ENCODE results near the gene ATOX1. TPM values are rescaled to one million over a fixed set of nuclear protein-coding genes. Genes with fewer than 3 reads are reported as not detected.

The ATOX1 gene
- total RNA-seq, 1 donor: 52.8 TPM

DNA sequence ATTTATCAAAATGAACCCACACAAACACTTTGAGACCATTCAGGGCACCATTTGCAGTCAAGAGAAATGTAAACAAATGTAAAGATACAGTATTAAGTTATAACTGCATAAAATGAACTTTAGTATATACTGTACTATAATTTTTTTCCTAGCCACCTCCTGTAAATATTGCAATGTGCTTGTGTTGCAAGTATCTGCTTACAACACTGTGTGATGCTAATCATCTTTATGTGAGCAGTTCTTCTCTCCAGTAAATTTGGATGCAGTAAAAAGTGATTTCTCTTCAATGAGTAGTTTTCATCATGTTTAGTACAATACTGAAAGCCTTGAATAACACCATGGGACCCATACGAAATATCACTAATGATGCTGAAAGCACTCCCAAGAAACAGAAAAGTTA, 22.8 kb upstream of the ATOX1 start:
- peaks cover 100% of the 10 kb centered on the region for H3K79me2 ChIP-seq (ENCODE audit: insufficient read depth, low read length)
- H3K4me3 ChIP-seq (ENCODE audit: insufficient read depth, low read length): no peak overlapping the region
- no peak overlapping the region for H2AFZ ChIP-seq (ENCODE audit: low read length)
- H3K9me3 ChIP-seq (ENCODE audit: low read depth, low read length): no peaks in the 10 kb centered on the region
- H4K20me1 ChIP-seq (ENCODE audit: insufficient read depth, low read length): peaks cover 89% of the 10 kb centered on the region
- H3K4me1 ChIP-seq (ENCODE audit: insufficient read depth, low read length): peaks cover 15% of the 10 kb centered on the region
- H3K27me3 ChIP-seq (ENCODE audit: insufficient read depth, low read length): no peaks in the 10 kb centered on the region
- H3K36me3 ChIP-seq (ENCODE audit: insufficient read depth, low read length): peaks cover 16% of the 10 kb centered on the region
- H3K27ac ChIP-seq (ENCODE audit: low read depth, low read length): no peak overlapping the region
- no peak overlapping the region for H3K4me2 ChIP-seq (ENCODE audit: insufficient read depth, low read length)
- TF ChIP-seq, protein P1, sequence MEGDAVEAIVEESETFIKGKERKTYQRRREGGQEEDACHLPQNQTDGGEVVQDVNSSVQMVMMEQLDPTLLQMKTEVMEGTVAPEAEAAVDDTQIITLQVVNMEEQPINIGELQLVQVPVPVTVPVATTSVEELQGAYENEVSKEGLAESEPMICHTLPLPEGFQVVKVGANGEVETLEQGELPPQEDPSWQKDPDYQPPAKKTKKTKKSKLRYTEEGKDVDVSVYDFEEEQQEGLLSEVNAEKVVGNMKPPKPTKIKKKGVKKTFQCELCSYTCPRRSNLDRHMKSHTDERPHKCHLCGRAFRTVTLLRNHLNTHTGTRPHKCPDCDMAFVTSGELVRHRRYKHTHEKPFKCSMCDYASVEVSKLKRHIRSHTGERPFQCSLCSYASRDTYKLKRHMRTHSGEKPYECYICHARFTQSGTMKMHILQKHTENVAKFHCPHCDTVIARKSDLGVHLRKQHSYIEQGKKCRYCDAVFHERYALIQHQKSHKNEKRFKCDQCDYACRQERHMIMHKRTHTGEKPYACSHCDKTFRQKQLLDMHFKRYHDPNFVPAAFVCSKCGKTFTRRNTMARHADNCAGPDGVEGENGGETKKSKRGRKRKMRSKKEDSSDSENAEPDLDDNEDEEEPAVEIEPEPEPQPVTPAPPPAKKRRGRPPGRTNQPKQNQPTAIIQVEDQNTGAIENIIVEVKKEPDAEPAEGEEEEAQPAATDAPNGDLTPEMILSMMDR (IDR thresholded peaks at IDR 0.05; ENCODE audit: extremely low read depth, low read depth, low read length): no peak
- DNase-seq (ENCODE audit: insufficient read length, low spot score, missing footprints): no peak

DNA sequence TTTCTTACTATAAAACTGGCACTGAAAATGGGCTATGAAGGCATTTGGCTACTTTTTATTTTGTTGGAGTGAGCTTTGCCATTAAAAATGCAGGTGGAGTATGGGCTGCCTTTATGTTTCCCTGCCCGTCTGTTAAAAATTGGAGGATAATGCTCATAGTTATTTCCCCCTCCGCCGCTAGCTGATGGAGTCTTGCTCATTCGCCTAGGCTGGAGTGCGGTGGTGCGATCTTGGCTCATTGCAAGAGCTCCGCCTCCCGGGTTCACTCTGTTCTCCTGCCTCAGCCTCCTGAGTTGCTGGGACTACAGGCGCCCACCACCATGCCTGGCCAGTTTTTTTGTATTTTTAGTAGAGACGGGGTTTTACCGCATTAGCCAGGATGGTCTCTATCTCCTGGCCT, 21.9 kb upstream of the ATOX1 start:
- Histone ChIP-seq H3K4me1 (ENCODE audit: insufficient read depth, low read length) (peaks cover 16% of the 10 kb centered on the region), H3K79me2 (ENCODE audit: insufficient read depth, low read length) (peaks cover 100% of the 10 kb centered on the region), H3K4me2 (ENCODE audit: insufficient read depth, low read length) (no peak overlapping the region), H2AFZ (ENCODE audit: low read length) (no peak overlapping the region), H3K36me3 (ENCODE audit: insufficient read depth, low read length) (peaks cover 15% of the 10 kb centered on the region), H3K4me3 (ENCODE audit: insufficient read depth, low read length) (no peak overlapping the region), H3K27me3 (ENCODE audit: insufficient read depth, low read length) (no peaks in the 10 kb centered on the region), H3K27ac (ENCODE audit: low read depth, low read length) (no peak overlapping the region), H3K9me3 (ENCODE audit: low read depth, low read length) (no peaks in the 10 kb centered on the region), H4K20me1 (ENCODE audit: insufficient read depth, low read length) (peaks cover 89% of the 10 kb centered on the region)
- DNase-seq (ENCODE audit: insufficient read length, low spot score, missing footprints): no peak
- TF ChIP-seq, protein P1 (IDR thresholded peaks at IDR 0.05; ENCODE audit: extremely low read depth, low read depth, low read length): no peak

DNA sequence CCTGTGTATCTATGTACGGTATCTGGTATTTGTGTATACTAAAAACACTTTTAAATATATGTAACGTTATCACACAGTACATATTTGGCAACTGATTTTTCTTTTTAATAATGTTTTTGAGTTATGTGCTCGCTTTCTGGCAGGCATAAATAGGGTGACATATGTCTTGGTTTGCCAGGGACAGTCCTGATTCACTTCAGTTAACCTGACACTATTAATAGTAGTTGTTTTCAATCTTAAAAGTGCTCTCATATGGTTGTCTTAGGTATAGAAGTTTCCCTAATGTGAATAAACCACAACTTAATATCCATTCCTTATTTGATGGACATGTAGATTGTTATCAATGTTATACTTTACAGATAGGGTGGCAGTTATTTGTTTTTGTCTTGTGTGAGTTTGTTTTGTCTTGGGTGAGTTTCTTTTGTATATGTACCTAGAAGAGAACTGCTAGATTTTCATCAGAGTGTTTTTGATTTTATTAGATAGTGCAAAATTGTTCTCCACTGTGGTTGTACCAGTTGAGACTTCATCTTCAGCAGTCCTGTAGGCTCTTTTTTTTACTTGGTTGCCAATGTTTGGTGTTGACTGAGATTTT, 21.2 kb upstream of the ATOX1 start:
- TF ChIP-seq, protein P1 (IDR thresholded peaks at IDR 0.05; ENCODE audit: extremely low read depth, low read depth, low read length): no peak
- peaks cover 24% of the 10 kb centered on the region for H3K4me1 ChIP-seq (ENCODE audit: insufficient read depth, low read length)
- peaks cover 90% of the 10 kb centered on the region for H4K20me1 ChIP-seq (ENCODE audit: insufficient read depth, low read length)
- peaks cover 15% of the 10 kb centered on the region for H3K36me3 ChIP-seq (ENCODE audit: insufficient read depth, low read length)
- H3K4me3 ChIP-seq (ENCODE audit: insufficient read depth, low read length): no peak overlapping the region
- H3K27ac ChIP-seq (ENCODE audit: low read depth, low read length): no peak overlapping the region
- H2AFZ ChIP-seq (ENCODE audit: low read length): no peak overlapping the region
- no peaks in the 10 kb centered on the region for H3K9me3 ChIP-seq (ENCODE audit: low read depth, low read length)
- H3K27me3 ChIP-seq (ENCODE audit: insufficient read depth, low read length): no peaks in the 10 kb centered on the region
- no peak overlapping the region for H3K4me2 ChIP-seq (ENCODE audit: insufficient read depth, low read length)
- no peak for DNase-seq (ENCODE audit: insufficient read length, low spot score, missing footprints)
- H3K79me2 ChIP-seq (ENCODE audit: insufficient read depth, low read length): peaks cover 100% of the 10 kb centered on the region

DNA sequence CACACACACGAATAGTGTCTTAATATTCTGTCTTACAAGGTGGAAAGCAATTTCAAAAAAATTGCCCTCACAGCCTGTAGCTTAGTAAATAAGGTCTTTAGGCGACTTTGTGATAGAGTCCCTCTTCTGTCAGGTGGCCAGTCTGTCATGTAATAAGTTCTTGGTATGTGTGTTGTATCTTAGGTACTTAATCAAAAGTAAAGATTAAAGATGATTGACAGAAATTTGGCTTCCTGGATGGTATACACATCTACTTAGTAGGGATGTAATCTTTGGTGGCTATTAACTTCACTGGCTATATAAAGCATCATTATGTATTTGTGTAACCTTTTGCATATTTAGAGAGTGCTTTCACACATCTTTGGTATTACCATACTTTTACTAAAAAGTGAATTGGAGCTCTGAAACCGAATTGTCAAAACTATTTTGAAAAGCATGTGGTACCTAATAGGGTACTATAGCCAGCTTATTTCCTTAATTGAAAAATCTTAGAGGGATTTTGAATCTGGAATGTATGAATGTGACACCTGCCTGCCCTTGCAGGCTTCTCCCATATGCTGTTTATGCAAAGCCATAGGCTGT, 16.7 kb upstream of the ATOX1 start:
- TF ChIP-seq, protein P1 (IDR thresholded peaks at IDR 0.05; ENCODE audit: extremely low read depth, low read depth, low read length): no peak
- H4K20me1 ChIP-seq (ENCODE audit: insufficient read depth, low read length): peaks cover 72% of the 10 kb centered on the region
- H3K4me3 ChIP-seq (ENCODE audit: insufficient read depth, low read length): no peak overlapping the region
- peaks cover 83% of the 10 kb centered on the region for H3K79me2 ChIP-seq (ENCODE audit: insufficient read depth, low read length)
- H2AFZ ChIP-seq (ENCODE audit: low read length): no peak overlapping the region
- no peaks in the 10 kb centered on the region for H3K9me3 ChIP-seq (ENCODE audit: low read depth, low read length)
- H3K4me1 ChIP-seq (ENCODE audit: insufficient read depth, low read length): peaks cover 33% of the 10 kb centered on the region
- no peak for DNase-seq (ENCODE audit: insufficient read length, low spot score, missing footprints)
- peak overlapping the region; percentile 93 for H3K4me2 ChIP-seq (ENCODE audit: insufficient read depth, low read length)
- no peak overlapping the region for H3K27ac ChIP-seq (ENCODE audit: low read depth, low read length)
- peaks cover 15% of the 10 kb centered on the region for H3K36me3 ChIP-seq (ENCODE audit: insufficient read depth, low read length)
- no peaks in the 10 kb centered on the region for H3K27me3 ChIP-seq (ENCODE audit: insufficient read depth, low read length)

Data from osteoblast (primary cell).